ENCODE data around the gene C1R.

The C1R gene

GRCh38 chr12:7096006-7096932 lies 4.0 kb upstream of the C1R start:
- DNase-seq, result no peak

- DNase-seq, result no peak
These were observed 1.6 kb upstream of the C1R start for GRCh38 chr12:7093892-7094291.

GRCh38 chr12:7093486-7093885 lies 1.2 kb upstream of the C1R start:
- no peak for DNase-seq

- DNase-seq, result no peak
These were observed 778 bp upstream of the C1R start for GRCh38 chr12:7092986-7093460.

DNA sequence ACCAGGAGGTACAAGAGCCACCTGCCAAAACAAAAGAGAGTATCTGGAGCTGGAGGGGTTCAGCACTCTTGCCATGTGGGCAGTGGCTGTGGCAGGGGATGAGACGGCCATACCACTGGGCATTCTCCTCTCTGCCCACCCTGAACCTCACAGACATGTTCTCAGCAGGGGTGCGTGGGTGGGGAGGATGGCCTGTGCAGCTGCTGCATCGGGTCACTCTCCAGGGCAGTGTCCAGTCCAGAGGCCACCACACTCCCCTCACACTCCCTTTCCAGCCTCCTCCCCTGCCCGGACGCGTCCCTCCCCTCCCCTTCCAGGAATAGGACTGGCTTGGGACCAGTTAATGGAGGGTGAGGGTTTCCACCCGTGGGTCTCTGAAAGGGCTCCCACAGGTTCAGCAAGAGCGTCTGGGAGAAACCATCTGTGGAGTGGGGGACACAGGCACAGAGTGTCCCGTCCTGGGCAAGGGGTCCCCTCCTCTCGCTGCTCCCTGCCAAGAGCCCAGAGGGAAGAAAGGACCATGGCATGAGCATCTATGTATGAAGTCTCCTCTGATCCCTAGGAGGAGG lies 501 bp downstream of the C1R start:
- no peak for DNase-seq

- DNase-seq, result no peak
These were observed 1.1 kb downstream of the C1R start for GRCh38 chr12:7091171-7091570.

GRCh38 chr12:7090222-7090998 lies 1.8 kb downstream of the C1R start:
- no peak for DNase-seq

DNA sequence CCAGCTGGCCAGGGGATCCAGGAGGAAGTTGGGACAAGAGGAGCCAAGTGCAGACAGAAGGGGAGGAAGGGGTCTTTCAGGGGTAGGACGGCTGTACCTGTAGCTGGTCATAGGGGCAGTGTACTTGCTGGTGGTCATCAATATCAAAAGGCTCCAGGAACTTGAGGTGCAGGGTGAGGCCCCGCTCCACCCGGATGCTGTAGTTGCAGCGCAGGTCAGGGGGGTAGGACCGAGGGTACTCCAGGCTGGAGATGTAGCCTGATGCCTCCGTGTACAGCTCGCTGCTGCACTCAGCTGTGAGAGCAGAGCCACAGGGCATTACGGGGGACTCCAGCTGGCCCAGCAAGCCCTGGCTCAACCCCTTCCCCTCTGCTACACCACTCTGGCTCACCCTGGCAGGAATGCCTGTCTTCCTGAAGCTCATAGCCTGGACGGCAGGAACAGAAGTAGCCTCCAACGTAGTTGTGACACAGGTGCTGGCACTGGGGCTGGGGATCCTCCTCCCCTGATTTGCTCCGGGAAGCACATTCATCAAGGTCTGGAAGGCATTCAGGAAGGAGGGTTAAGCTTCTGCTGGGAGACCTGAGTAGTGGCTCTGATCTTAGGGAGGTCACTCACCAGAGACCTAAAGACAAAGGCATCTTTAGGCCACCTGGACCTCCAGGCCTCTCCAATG lies 2.9 kb downstream of the C1R start:
- DNase-seq, result no peak

DNA sequence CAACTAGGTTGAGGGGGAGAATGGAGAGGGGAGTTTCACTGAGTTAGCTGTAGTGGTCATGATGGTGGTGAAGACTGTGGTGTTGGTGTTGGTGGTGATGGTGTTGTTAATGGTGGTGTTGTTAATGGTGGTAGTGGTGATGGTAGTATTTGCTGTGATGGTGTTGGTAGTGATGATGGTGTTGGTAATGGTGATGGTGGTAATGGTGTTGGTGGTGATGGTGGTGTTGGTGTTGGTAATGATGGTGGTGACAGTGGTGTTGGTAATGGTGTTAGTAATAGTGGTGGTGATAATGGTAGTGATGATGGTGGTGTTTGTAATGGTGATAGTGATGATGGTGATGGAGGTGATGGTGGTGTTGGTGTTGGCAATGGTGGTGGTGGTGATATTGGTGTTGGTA lies 9.1 kb downstream of the C1R start:
- DNase-seq, result no peak

- DNase-seq, result no peak
These were observed 11.2 kb downstream of the C1R start for GRCh38 chr12:7081037-7081436.

GRCh38 chr12:7079826-7080125 lies 12.5 kb downstream of the C1R start:
- DNase-seq, result no peak

- no peak for DNase-seq
These were observed 14.1 kb downstream of the C1R start for GRCh38 chr12:7078163-7078562.

DNA sequence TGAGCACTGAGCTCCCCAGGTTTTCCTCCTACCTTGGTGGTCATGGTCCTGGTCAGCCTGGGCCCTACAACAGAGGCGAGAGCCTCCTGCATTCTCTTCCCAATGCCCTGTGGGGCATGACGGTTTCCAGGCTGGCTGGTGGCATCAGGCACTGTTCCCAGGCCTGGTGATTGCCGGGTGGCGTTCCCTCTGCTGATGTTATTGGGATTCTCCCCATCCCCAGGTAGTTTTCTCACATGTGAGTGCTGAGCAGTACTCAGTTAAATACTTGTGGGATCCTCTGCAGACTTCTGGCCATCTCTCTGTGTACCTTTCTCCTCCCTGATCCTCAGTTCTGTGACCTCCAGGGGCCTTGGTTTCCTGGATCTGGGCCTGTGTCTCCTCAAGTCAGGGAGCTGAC lies 15.8 kb downstream of the C1R start:
- no peak for DNase-seq

DNA sequence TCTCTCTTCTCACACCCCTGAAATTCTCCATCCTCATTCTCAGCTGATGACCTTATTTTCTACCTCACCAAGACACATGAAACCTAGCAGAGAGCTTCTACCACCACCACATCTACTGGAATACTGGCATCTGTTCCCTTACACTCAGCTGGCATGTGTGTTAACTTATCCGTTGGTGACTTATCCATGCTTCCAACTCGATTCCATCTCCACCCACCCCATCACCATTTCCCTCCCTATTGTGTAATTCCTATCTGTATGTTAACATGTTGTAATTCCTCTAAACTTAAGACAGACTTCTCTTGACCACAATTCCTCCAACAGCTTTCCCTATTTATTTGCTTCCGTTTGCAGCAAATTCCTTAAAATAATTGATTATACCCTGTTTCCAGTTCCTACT lies 16.3 kb downstream of the C1R start:
- DNase-seq, result no peak

GRCh38 chr12:7075518-7075917 lies 16.7 kb downstream of the C1R start:
- DNase-seq, result no peak

GRCh38 chr12:7073946-7074345 lies 18.3 kb downstream of the C1R start:
- no peak for DNase-seq

GRCh38 chr12:7072554-7072953 lies 19.7 kb downstream of the C1R start:
- DNase-seq, result no peak

DNA sequence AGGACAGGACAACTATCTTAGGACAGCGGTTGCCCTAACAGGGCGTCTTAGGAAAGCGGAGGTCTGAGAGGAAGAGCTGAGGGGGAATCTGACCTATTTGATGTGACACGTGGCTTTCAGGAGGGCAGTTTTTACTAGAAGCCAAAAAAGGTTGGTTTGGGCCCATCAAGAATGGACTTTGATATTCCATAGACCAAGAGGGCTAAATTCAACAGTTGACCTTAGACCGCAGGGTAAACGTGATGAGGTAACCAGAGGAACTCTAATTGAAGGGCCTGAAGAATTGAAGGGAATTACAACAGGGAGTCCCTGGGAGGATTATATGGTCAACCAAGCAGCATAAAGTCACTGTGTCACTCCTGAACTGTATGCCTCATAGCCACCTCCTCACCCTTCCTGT lies 20.2 kb downstream of the C1R start:
- DNase-seq, result no peak

DNA sequence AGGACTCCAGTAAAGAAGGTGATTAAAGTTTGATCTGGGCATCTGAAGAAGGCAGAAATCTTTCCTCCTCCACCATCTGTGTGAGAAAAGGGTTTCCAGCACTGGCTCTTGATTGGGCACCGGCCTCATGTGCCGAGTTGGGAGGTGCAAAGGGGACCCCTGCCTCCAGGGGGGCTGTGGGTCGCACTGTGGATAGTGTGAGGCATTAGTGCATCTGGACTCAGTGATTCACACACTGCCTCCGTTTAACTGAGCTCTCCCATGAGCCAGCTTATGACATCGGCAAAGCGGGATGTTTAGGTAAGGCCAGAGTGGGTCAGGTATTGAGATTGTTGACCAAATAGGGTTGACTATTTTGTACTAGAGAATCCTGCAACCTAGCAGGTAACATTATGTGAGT lies 22.9 kb downstream of the C1R start:
- DNase-seq, result no peak

DNA sequence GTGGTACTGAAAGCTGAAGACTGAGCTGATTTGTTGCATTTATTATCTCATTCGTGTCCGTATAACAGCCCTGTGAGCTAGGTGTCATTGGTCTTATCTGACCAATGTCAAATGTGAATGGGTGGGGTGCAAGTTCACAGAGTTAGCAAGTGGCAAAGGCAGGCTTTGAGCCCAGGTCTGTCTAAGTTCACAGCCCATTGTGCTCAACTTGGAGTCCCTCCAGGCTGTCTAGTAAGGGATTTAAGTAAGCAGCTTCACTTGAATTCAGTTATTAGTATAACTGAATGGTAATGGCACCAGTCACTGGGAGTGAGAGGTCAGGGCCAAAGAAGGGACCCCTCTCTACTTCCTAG lies 23.3 kb downstream of the C1R start:
- DNase-seq, result no peak

DNA sequence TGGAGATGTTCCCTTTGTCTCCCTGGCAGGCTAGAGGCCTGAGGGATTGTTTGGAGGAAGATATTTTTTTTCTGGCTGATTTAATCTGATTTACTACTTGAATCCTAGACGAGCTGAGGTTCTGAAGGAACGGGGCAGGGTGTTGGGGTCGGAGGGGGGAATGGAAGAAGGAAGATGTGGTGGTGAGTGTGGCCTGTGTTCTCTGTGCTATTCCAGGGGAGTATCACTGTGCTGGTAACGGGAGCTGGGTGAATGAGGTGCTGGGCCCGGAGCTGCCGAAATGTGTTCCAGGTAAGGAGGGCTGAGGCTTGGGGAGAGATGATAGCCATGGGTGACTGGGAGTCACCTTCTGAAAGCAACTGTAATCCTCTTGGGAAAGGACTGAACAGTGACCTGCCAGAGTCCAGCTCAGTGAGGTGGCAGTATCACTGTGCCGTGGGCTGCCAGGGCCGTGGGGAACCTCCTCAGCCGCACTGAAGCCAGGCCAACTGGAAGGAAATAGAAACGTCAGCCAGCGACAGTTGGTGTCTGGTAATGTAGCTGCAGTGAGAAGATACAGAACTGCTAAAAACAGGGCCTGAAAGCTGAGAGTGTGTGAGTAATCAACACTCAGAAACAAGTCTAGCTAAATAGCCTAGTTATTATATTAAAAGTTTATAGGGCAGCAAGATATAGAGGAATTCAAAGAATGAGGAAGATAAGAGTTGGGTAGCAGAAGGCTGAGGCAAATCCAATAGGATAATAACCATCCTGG lies 23.8 kb downstream of the C1R start:
- no peak for DNase-seq

- DNase-seq, result no peak
These were observed 25.1 kb downstream of the C1R start for GRCh38 chr12:7067096-7067495.

- no peak for DNase-seq
These were observed 25.6 kb downstream of the C1R start for GRCh38 chr12:7066596-7066995.
